Measurements from ENCODE around the gene TAF6. TPM values are rescaled to one million over a fixed set of nuclear protein-coding genes. Genes with fewer than 3 reads are reported as not detected.
A peak's percentile ranks its signal among the peaks of the same experiment; 100 is the strongest.

Gene TAF6
- total RNA-seq, 1 donor from 2014 or later = 63.7 TPM

- Mint-ChIP-seq H3K27ac (no peak overlapping the region), H3K4me1 (peaks cover 35% of the 10 kb centered on the region), H3K36me3 (no peaks in the 10 kb centered on the region), H3K27me3 (ENCODE audit: low read depth) (peaks cover 30% of the 10 kb centered on the region), H3K9me3 (no peaks in the 10 kb centered on the region), H3K4me3 (no peak overlapping the region)
- no peak for DNase-seq (ENCODE audit: low spot score in 2 of 2, unreplicated experiment in 2 of 2)
- no peak for TF ChIP-seq CTCF (IDR thresholded peaks at IDR 0.05; ENCODE audit: unreplicated experiment)
These were observed 44.7 kb upstream of the TAF6 start for GRCh38 chr7:100163871-100164270.

- Mint-ChIP-seq H3K27ac (no peak overlapping the region), H3K4me3 (no peak overlapping the region), H3K4me1 (peaks cover 29% of the 10 kb centered on the region), H3K36me3 (no peaks in the 10 kb centered on the region), H3K9me3 (no peaks in the 10 kb centered on the region), H3K27me3 (ENCODE audit: low read depth) (peaks cover 22% of the 10 kb centered on the region)
- no peak for TF ChIP-seq CTCF (IDR thresholded peaks at IDR 0.05; ENCODE audit: unreplicated experiment)
- no peak for DNase-seq (ENCODE audit: low spot score in 2 of 2, unreplicated experiment in 2 of 2)
These were observed 43.9 kb upstream of the TAF6 start for GRCh38 chr7:100163006-100163531.

- no peaks in the 10 kb centered on the region for H3K9me3 Mint-ChIP-seq
- no peak for TF ChIP-seq CTCF (IDR thresholded peaks at IDR 0.05; ENCODE audit: unreplicated experiment)
- peak overlapping the region; percentile 43 for H3K4me3 Mint-ChIP-seq
These were observed 40.9 kb upstream of the TAF6 start for GRCh38 chr7:100160067-100160466.

GRCh38 chr7:100159099-100159623 is 40.0 kb upstream of the TAF6 start:
- no peaks in the 10 kb centered on the region for H3K36me3 Mint-ChIP-seq
- DNase-seq (ENCODE audit: low spot score in 2 of 2, unreplicated experiment in 2 of 2) = no peak
- peaks cover 17% of the 10 kb centered on the region for H3K4me1 Mint-ChIP-seq
- no peaks in the 10 kb centered on the region for H3K27me3 Mint-ChIP-seq (ENCODE audit: low read depth)
- H3K27ac Mint-ChIP-seq = peak overlapping the region; percentile 84
- peak overlapping the region; percentile 73 for H3K4me3 Mint-ChIP-seq
- TF ChIP-seq CTCF (IDR thresholded peaks at IDR 0.05; ENCODE audit: unreplicated experiment) = no peak
- H3K9me3 Mint-ChIP-seq = no peaks in the 10 kb centered on the region

More at GRCh38 chr7:100160067-100160466, 40.9 kb upstream of the TAF6 start:
- no peak for DNase-seq (ENCODE audit: low spot score in 2 of 2, unreplicated experiment in 2 of 2)
- Mint-ChIP-seq H3K36me3 (no peaks in the 10 kb centered on the region), H3K4me1 (peaks cover 17% of the 10 kb centered on the region), H3K27ac (no peak overlapping the region), H3K27me3 (ENCODE audit: low read depth) (no peaks in the 10 kb centered on the region)

GRCh38 chr7:100158229-100159098 is 39.3 kb upstream of the TAF6 start, which contains the start of gene TRAPPC14:
TRAPPC14 (minus strand) TSS chr7:100158723; CDS start chr7:100158499, 224 bp downstream.
- no peak for TF ChIP-seq CTCF (IDR thresholded peaks at IDR 0.05; ENCODE audit: unreplicated experiment)
- H3K27me3 Mint-ChIP-seq (ENCODE audit: low read depth) = no peaks in the 10 kb centered on the region
- H3K4me3 Mint-ChIP-seq = peak within 1 kb of the TSS; percentile 73
- peak within 1 kb of the TSS; percentile 84 for H3K27ac Mint-ChIP-seq
- peaks cover 17% of the 10 kb centered on the region for H3K4me1 Mint-ChIP-seq
- no peaks in the 10 kb centered on the region for H3K36me3 Mint-ChIP-seq
- H3K9me3 Mint-ChIP-seq = no peaks in the 10 kb centered on the region
- peak; percentile 89 to 96 for DNase-seq (ENCODE audit: low spot score in 2 of 2, unreplicated experiment in 2 of 2)
